Mammary epithelial cell (primary cell): ENCODE measurements around the gene UNC5C.

ENCODE experiments used
- CTCF ChIP-seq, 2 donors: IDR thresholded peaks in 1 of 2; conservative IDR thresholded peaks in 1 of 2; 2 replicates each; pipeline ENCODE4 v1.5.1; 2011 to 2012; ENCODE audit warnings: inconsistent platforms in 2 of 2, low read length in 2 of 2, mild to moderate bottlenecking in 2 of 2, control low read depth in 1 of 2, low read depth in 1 of 2; ENCODE audit not compliant: insufficient read depth in 1 of 2; ENCODE audit errors: extremely low read depth in 1 of 2
- EZH2 ChIP-seq: IDR thresholded peaks from 2 replicates; pipeline ENCODE4 v1.6.1; 2012; ENCODE audit warnings: low read length, inconsistent platforms, borderline replicate concordance

GRCh38 chr4:95161781-95162469 is 386.8 kb downstream of the UNC5C start:
- TF ChIP-seq CTCF (conservative IDR thresholded peaks at IDR 0.05 in 1 of 2, IDR thresholded peaks at IDR 0.05 in 1 of 2; ENCODE audit: extremely low read depth in 1 of 2, insufficient read depth in 1 of 2, low read depth in 1 of 2, low read length in 2 of 2) (no peak), EZH2 (no peak)
